NB4 (cell line): Measurements from ENCODE around the gene TIMM29.
A peak's percentile ranks its signal among the peaks of the same experiment; 100 is the strongest.

ENCODE experiments used
- DNase-seq: peaks from one replicate; pipeline ENCODE4 v3.0.0; 2010; ENCODE audit warnings: low read depth
- H3K4me3 ChIP-seq: one replicate; pipeline ENCODE4 v1.5.1; 2011; ENCODE audit warnings: mild to moderate bottlenecking, low read depth, low read length, moderate library complexity
- CTCF ChIP-seq: IDR thresholded peaks from one replicate; pipeline ENCODE4 v1.5.1; 2012; ENCODE audit warnings: low read depth, low read length
- MAX ChIP-seq: IDR thresholded peaks from 2 replicates; pipeline ENCODE4 v1.6.1; 2011; ENCODE audit warnings: low read depth, low read length
- MYC ChIP-seq: IDR thresholded peaks from 2 replicates; pipeline ENCODE4 v1.6.1; 2011; ENCODE audit warnings: low read depth, low read length
- POLR2A ChIP-seq: IDR thresholded peaks from 2 replicates; pipeline ENCODE4 v1.6.1; 2011; ENCODE audit warnings: mild to moderate bottlenecking; ENCODE audit not compliant: insufficient read length; ENCODE audit errors: extremely low read depth

TIMM29 gene

GRCh38 chr19:10962863-10963262, 34.3 kb downstream of the TIMM29 start:
- H3K4me3 ChIP-seq = peak overlapping the region; percentile 21
- no peak for TF ChIP-seq MAX
- no peak for TF ChIP-seq POLR2A
- TF ChIP-seq MYC = no peak
- no peak for DNase-seq

GRCh38 chr19:10963865-10964264, 35.3 kb downstream of the TIMM29 start:
- no peak for TF ChIP-seq MYC
- TF ChIP-seq MAX = no peak
- TF ChIP-seq CTCF = no peak
- TF ChIP-seq POLR2A = no peak
- no peak for DNase-seq

GRCh38 chr19:10964903-10965302, 36.3 kb downstream of the TIMM29 start:
- TF ChIP-seq MYC = no peak
- no peak for TF ChIP-seq POLR2A
- TF ChIP-seq CTCF = no peak

More at GRCh38 chr19:10963865-10964264, 35.3 kb downstream of the TIMM29 start:
- H3K4me3 ChIP-seq = no peak overlapping the region

GRCh38 chr19:10965398-10965797, 36.8 kb downstream of the TIMM29 start:
- no peak overlapping the region for H3K4me3 ChIP-seq
- TF ChIP-seq POLR2A (no peak), MYC (no peak), MAX (no peak)
- no peak for DNase-seq

More at GRCh38 chr19:10964903-10965302, 36.3 kb downstream of the TIMM29 start:
- no peak for DNase-seq
- no peak overlapping the region for H3K4me3 ChIP-seq

- H3K4me3 ChIP-seq = no peak overlapping the region
- DNase-seq = no peak
- TF ChIP-seq POLR2A (no peak), MAX (no peak), MYC (no peak), CTCF (no peak)
These were observed 38.2 kb downstream of the TIMM29 start for GRCh38 chr19:10966809-10967208.

- TF ChIP-seq CTCF (no peak), MYC (no peak), MAX (no peak), POLR2A (no peak)
- no peak for DNase-seq
- no peak overlapping the region for H3K4me3 ChIP-seq
These were observed 40.0 kb downstream of the TIMM29 start for GRCh38 chr19:10968527-10969135.

GRCh38 chr19:10971107-10971726, 42.6 kb downstream of the TIMM29 start:
- TF ChIP-seq MYC (no peak), MAX (no peak), POLR2A (no peak), CTCF (no peak)
- H3K4me3 ChIP-seq = no peak overlapping the region
- peak; percentile 84 for DNase-seq
